Measurements from ENCODE around the gene MAPK9. TPM values are rescaled to one million over a fixed set of nuclear protein-coding genes. Genes with fewer than 3 reads are reported as not detected.

Gene MAPK9
- total RNA-seq: 12.9 TPM

DNA sequence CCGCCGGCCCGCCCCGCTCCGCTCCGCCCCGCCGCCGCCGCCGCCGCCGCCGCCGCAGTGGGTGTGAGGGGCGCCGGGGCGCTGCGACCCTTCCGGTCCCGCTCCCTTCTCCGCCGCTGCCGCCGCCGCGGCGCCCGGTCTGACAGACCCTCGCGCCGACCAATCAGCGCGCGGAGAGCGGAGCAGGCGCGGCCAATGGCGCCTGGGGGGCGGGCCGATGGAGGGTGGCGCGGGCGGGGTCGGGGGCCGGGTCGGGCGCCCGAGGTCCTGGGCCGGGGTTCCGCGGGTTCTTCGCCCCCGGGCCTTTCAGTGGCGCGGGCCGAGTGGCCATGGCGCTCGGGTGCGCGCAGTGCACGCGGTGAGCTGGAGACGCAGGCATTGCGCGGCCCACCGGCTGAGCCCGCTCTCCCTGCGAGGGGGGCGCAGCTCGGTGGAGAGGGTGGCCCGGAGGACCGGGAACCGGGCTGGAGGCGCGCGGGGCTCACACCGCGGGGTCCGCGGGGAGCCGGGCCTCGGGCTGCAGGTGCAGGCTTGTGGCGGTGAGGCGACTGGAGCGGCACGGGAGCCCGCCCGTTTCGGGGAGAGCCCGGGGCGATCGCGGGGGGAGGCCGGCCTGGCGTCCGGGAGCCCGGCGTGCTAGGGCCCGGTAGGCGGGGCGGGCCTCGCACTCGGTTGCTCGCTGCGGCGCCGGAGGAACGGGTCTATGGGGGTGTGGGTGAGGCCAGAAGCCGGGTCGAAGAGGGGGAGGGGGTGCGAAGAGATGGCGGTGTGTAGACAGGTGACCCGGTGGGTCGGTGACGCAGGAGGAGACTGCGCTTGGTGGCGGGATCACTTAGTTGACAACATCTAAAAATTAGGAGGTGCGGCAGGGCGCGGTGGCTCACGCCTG, at the start of gene MAPK9:
Gene MAPK9 (minus strand): TSS at position 141 of the 889 bp plus-strand sequence. CDS start 11,522 bp downstream, outside the sequence.
- Histone ChIP-seq H3K27ac (peak within 1 kb of the TSS; percentile 73 to 88), H3K4me1 (peaks cover 3 to 13% of the 10 kb centered on the region in 2 donors), H3K4me3 (peak within 1 kb of the TSS; percentile 84 to 88), H3K36me3 (no peaks in the 10 kb centered on the region), H3K27me3 (no peaks in the 10 kb centered on the region), H3K9me3 (no peaks in the 10 kb centered on the region)
- intact Hi-C loops (cut with DNase I): loop anchor here (5.0 to 10.0 kb wide), 3 partner anchors 220 to 513 kb away; partner anchors contain the start of genes MGAT1, MRNIP and RNF130
- DNase-seq (ENCODE audit: low spot score in 2 of 2): peak in 1 of 2 donors; percentile 89
- no peak for TF ChIP-seq CTCF (IDR thresholded peaks at IDR 0.05)

DNA sequence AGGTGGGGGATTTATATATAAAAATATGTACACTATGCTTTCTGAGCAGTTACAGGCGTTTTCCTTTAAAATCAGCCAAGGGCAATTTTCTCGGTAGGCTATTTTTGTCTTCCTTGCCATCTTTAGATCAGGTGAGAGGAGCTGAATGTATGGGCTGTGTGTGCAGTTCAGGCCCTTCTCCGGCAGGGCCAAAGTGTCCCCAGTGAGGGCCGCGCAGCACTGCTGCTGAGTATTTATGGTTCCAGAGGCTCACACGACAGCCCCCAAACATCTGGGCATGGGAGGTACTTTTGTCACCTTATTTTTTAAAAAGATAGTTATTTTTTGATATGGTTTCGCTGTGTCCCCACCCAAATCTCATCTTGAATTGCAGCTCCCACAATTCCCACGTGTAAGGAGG, 49.7 kb upstream of the MAPK9 start:
- Histone ChIP-seq H3K27me3 (no peaks in the 10 kb centered on the region), H3K4me3 (no peak overlapping the region), H3K27ac (no peak overlapping the region), H3K36me3 (peaks cover 0 to 6% of the 10 kb centered on the region in 2 donors), H3K9me3 (no peaks in the 10 kb centered on the region), H3K4me1 (peaks cover 0 to 4% of the 10 kb centered on the region in 2 donors)
- intact Hi-C loops (cut with DNase I): no loop called here
- DNase-seq (ENCODE audit: low spot score in 2 of 2): no peak
- no peak for TF ChIP-seq CTCF (IDR thresholded peaks at IDR 0.05)

- no peak for DNase-seq (ENCODE audit: low spot score in 2 of 2)
- no peak for TF ChIP-seq CTCF (IDR thresholded peaks at IDR 0.05)
- intact Hi-C loops (cut with DNase I): no loop called here
- H3K27ac ChIP-seq: no peak overlapping the region
- H3K4me1 ChIP-seq: peaks cover 0 to 4% of the 10 kb centered on the region in 2 donors
- peaks cover 0 to 9% of the 10 kb centered on the region in 2 donors for H3K36me3 ChIP-seq
- H3K4me3 ChIP-seq: no peak overlapping the region
- no peaks in the 10 kb centered on the region for H3K27me3 ChIP-seq
- no peaks in the 10 kb centered on the region for H3K9me3 ChIP-seq
These were observed 49.0 kb upstream of the MAPK9 start for GRCh38 chr5:180340856-180341255.

- Histone ChIP-seq H3K27me3 (no peaks in the 10 kb centered on the region), H3K27ac (no peak overlapping the region), H3K36me3 (peaks cover 7 to 20% of the 10 kb centered on the region in 2 donors), H3K4me3 (no peak overlapping the region), H3K9me3 (no peaks in the 10 kb centered on the region), H3K4me1 (peaks cover 0 to 4% of the 10 kb centered on the region in 2 donors)
- intact Hi-C loops (cut with DNase I): no loop called here
- TF ChIP-seq CTCF (IDR thresholded peaks at IDR 0.05): no peak
- no peak for DNase-seq (ENCODE audit: low spot score in 2 of 2)
These were observed 47.8 kb upstream of the MAPK9 start for GRCh38 chr5:180339583-180340183.

- no peak for TF ChIP-seq CTCF (IDR thresholded peaks at IDR 0.05)
- intact Hi-C loops (cut with DNase I): no loop called here
- H3K4me3 ChIP-seq: no peak overlapping the region
- no peaks in the 10 kb centered on the region for H3K27me3 ChIP-seq
- no peaks in the 10 kb centered on the region for H3K9me3 ChIP-seq
- peaks cover 7 to 20% of the 10 kb centered on the region in 2 donors for H3K36me3 ChIP-seq
- H3K4me1 ChIP-seq: no peaks in the 10 kb centered on the region
- no peak overlapping the region for H3K27ac ChIP-seq
- no peak for DNase-seq (ENCODE audit: low spot score in 2 of 2)
These were observed 46.3 kb upstream of the MAPK9 start for GRCh38 chr5:180338001-180338707.
